ENCODE measurements around the gene DAZL.
"Not testable (repeated sequence)": the region's sequence is repeated elsewhere in the genome, so short reads cannot be mapped to it uniquely, and the experiment has no call there.

Gene DAZL, protein sequence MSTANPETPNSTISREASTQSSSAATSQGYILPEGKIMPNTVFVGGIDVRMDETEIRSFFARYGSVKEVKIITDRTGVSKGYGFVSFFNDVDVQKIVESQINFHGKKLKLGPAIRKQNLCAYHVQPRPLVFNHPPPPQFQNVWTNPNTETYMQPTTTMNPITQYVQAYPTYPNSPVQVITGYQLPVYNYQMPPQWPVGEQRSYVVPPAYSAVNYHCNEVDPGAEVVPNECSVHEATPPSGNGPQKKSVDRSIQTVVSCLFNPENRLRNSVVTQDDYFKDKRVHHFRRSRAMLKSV

DNA sequence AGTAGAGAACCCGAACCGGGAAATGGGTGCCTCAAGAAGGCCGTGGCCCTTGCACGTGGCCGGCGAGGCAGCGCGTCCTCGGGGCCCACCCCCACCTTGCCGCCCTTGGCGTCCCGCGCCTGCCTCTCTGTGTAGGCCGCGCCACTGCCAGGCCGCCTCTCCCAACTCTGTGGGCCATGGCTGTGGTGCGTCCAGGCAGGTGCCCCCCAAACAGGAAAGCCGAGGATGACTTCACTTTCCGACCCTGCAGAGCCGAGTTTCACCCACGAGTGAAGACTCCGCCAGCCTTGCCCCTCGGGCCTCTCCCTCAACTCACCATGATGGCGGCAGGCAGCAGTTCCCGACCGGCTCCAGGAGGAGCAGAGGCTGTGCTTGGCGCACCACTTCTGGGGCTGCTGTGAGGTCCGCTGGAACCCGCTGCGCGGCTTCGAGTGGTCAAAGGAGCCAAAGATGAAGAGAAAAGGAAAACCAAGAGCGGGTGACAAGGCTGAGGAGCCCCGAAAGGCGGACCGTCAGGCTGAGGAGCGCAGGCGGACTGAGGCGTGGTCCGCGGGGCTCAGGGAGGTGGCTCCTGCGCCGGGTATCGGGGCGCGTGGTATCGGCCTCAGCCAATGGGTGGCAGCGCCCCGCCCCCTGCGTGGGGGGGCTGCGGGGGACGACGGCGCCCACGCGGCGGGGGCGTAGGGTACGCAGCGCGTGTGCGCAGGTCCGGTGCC, at the start of gene DAZL:
Gene DAZL (minus strand): TSS at position 537 of the 716 bp plus-strand sequence. CDS start 218 bp downstream, at position 319.
- no peak for DNase-seq (ENCODE audit: low spot score)

DNA sequence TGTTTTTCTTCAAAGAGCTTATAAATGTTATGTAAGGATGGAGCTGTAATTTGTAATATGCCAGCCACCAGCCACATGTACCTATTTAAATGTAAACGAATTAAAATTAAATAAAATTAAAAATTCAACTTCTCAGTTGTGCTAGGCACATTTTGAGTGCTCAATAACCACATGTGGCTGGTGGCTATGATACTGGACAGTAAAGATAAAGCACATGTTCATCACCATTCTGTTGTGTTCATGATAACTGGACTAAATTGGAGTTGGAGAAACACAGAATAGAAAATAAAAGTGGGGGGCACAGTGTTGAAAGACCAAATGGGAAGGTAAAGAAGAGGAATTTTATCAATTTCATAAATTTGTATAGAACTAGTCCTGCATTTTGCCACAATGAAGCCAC, 49.8 kb upstream of the DAZL start:
- DNase-seq (ENCODE audit: low spot score), result no peak

DNA sequence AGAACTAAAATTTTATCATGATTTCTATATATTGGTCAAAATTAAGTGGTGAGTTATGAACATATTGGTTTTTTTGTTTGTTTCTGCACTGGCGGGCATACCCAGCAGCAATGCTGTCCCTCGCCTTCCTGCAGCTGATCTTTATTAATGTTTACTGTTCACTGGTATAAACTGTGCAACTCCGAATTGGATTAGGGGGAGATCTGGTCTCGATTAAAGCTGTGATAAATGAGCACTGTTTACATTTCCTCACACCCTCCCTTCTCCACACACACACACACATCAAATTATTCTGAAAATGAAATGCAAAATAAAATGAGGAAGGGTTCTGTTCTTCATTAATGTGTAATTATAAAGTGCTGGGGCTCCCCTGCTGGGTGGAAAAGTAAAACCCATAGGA, 48.5 kb upstream of the DAZL start:
- no peak for DNase-seq (ENCODE audit: low spot score)

DNA sequence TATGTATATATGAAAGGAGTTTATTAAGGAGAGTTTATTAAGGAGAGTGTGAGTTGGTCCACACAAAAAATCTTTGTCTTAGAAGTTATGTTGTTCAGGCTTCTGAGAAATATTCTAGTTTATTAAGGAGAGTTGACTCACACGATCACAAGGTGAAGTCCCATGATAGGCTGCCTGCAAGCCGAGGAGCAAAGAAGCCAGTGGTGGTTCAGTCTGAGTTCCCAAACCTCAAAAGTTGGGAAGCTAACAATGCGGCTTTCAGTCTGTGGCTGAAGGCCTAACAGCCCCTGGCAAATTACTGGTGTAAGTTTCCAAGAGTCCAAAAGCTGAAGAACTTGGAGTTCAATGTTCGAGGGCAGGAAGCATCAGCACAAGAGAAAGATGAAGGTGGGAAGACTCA, 42.4 kb upstream of the DAZL start:
- no peak for DNase-seq (ENCODE audit: low spot score)

DNA sequence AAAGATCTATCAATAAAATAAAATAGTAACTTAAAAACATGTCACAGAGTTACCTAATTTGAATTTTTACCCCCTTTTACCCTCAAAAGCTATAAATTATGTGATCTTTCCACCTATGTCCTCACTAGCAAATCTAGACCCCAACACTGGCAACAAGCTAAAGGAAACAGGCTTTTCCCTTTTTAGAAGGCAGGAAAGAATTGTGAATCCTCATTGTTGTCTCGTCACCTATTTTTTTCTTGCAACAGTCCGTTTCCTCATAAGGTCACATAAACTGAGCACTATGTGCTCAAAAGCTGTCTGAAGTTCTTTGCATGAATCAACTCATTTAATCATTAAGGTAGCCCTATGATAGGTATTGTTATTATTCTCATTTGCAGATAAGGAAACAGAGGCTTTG, 34.6 kb upstream of the DAZL start:
- no peak for DNase-seq (ENCODE audit: low spot score)

DNA sequence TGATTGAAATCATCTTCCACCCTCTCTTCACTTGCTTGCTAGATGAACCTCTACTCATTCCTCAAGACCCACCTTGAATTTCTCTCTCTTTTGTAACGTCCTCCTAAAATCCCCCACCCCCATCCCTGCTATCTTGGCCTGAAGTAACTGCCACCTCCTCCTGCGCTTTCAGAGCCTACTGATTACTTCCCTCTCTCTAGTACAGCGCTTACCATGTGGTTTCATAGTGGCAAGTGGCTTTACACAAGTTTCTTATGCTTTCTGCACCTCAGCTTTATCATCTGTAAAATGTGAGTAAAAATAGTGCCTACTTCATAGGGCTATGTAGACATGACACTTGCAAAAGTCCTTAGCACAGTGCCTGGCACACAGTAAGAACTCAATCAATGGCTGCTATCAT, 28.7 kb upstream of the DAZL start:
- no peak for DNase-seq (ENCODE audit: low spot score)

DNA sequence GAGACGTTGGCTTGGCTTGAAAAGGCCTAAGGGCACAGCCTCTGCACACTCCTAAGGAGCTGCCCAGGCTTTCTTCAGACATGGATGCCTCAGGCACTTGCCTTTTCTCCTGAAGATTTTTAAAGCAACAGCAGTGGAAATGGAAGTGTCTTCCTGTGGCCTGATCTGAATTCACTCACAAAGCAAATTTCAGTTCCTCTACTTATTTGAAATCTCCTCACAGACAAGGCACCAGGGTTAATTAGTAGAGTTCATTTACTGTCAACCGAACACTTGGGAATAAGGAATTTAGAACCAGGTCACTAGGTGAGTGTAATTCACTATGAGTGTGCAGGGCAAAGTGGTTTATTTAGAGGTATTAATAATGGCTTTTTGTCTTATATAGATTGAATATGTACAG, 27.2 kb upstream of the DAZL start:
- DNase-seq (ENCODE audit: low spot score), result no peak

DNA sequence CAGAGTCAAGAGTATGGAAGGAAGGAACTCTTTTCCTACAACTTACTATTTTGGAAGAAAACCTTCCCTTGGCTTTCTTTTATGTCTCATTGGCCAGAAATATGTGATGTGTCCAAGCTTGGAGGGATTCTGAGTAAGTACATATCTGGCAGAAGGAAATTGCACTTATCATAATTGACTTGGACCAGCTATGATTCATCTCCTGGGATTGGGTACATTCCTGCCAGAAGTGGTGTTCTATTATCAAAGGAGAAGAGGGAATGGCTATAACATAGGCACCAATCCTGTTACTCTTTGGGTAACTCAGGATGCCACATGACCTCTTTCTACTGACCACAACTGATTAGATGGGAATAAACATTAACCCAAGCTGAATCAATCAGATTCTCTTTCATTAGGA, 13.5 kb upstream of the DAZL start:
- DNase-seq (ENCODE audit: low spot score), result no peak

DNA sequence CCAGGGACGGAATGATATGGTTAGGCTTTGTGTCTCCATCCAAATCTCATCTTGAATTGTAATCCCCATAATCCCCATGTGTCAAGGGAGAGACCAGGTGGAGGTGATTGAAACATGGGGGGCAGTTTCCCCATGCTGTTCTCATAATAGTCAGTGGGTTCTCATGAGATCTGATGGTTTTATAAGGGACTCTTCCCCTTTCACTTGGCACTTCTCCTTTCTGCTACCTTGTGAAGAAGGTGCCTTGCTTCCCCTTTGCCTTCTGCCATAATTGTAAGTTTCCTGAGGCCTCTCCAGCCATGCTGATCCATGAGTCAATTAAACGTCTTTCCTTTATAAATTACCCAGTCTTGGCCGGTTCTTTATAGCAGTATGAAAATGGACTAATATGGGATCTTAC, 11.9 kb upstream of the DAZL start:
- DNase-seq (ENCODE audit: low spot score), result not testable (repeated sequence)

DNA sequence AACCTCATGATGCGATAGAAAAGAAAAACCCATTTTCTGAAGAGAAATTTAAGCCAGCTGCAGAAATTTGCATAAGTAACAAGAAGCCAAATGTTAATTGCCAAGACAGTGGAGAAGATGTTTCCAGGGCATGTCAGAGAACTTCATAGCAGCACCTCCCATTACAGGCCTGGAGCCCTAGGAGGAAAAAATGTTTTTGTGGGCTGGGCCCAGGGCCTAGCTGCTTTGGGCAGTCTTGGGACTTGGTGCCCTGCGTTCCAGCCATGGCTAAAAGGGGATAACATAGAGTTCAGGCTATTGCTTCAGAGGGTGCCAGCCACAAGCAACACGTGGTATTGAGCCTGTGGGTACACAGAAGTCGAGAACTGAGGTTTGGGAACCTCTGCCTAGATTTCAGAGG, 10.9 kb upstream of the DAZL start:
- DNase-seq (ENCODE audit: low spot score), result no peak

DNA sequence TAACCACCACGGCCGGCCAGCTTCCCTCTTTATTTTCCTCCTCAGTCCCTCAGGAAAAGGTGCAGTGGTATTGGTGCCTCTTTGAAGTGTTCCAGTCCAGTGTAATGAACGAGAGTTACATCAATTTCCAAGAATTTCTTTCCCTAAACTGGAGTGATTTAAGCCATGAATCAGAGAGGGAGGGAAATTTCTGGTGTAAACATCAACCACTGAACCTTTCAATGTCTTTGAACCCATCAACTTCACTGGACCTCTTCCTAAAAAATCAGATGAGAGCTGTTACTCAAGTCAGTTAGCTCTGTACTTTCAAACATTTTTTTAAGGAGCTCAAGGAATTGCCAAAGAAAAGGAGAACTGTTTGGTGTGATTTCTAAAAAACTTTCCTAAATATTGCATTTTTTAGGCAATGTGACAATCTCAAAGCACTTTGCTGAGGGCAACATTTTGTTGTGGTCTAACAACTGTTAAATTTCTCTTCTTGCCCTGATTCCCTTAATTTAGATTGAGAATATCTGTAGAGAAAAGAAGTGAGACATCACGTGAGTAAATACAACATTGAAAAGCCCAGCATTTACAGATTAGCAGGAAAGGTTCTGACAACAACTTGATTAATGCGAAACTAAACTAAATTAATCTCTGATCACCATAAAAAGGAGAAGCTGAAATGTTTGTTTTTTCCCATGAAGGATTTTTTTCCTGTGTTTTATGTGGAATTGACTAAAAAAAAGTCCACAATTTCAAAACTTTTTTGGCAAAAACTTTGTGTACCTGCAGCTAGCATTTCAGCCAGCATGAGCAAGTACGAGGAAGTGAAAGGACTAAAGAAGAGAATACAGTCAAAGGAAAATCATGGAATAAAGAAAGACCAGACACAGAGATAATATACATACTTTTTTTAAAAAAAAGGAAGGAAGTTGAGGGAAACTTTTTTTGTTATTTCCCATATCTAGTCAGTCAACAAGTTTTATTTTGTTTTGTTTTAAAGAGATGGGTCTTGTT, 9.1 kb upstream of the DAZL start:
- DNase-seq (ENCODE audit: low spot score), result no peak

DNA sequence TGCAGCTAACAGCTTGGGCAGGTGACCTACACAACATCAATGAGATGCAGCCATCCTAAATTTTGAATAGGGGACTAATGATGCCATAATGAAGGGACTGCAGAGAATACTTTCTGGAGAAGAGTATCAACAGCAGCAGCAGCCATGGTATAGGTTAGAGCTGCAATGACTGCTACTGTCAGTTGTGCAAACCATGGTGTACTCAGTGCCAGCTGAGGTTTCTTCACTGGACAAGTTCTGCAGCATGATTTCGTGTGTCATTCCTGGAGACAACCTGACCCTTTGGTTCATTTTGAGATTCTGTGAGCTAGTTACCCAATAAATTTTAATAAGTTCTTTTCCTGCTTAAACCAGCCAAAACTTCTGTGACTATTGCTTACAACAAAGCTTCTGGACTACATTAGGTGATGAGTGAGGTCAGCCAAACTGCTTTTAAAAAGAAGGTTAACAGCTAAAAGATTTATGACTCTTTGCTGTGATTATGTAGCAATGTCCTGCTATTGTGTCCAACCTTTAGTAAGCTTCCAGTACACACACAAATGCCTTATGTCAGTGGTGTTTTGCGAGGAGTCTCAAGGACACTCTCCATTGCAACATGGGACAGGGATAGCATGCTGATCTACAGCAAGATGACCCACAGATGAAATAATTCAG, 4.8 kb upstream of the DAZL start:
- DNase-seq (ENCODE audit: low spot score), result no peak

DNA sequence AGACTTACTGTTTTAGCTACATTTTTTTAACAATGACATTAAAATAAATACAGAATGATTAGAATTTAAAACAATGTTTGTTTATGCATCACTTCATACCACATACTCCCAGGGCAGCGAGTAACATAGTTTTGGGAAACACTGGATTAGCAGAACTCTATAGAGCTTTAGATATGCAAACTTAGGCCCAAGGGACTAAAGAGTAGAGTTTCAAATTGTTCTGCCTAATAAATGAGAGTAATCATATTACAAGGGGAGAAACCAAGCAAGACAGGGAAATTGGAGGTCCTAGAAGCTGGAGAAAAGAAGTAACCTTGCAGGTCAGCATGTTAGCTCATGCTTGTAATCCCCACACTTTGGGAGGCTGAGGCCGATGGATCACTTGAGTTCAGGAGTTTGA, 3.6 kb upstream of the DAZL start:
- no peak for DNase-seq (ENCODE audit: low spot score)

DNA sequence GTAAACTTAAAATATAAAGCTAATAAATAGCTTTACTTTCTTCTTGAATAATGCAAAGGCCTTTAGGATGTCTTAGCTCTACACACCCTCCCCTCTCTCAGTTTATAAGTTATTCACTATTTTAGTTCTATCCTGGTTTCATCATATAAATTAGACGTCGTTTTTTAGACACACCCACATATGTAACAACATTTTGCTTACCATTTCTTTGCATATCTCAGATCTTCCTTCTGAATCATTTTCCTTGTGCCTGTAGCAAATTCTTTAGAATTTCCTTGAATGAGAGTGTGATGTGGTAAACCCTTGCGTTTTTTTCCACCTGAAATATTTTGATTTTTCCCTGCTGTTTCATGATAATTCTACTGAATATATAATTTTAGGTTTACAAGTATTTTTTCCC, 2.5 kb upstream of the DAZL start:
- no peak for DNase-seq (ENCODE audit: low spot score)

DNA sequence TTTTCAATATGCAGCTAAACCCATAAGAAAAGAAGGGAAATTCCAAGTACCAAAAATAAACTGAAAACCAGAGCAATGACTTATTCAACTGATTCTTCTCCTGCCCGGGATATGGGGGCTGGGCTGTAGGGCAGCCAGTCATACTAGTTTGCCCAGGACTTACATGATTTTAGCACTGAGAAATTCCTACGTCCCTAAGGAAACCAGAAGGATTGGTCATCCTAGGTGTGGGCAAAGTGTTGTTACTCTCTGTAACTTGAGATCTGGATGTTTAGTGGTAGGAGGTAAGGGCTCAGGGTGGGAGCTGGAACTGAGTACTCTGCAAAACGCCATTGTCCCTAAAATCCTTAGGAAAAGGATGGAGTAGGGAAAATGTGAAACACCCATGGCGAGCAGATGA, 1.2 kb upstream of the DAZL start:
- no peak for DNase-seq (ENCODE audit: low spot score)

DNA sequence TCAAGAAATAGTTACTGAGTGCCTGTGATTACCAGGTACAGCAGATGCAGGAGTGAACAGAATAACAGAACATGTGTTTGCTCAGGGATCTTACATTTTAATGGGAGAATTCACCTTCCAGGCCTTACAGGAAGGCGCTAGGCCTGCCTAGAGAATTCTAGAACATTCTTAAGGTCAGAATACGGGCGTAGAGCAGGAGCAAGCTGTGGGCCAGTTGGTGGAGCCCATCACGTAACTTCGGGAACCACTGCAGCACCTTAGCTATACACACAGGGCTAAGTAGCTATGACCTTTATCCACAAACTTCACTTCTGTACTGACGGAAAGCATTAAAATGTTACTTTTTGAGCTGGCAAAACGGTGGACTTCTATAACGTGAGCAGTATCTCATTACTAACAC, 743 bp upstream of the DAZL start:
- no peak for DNase-seq (ENCODE audit: low spot score)

DNA sequence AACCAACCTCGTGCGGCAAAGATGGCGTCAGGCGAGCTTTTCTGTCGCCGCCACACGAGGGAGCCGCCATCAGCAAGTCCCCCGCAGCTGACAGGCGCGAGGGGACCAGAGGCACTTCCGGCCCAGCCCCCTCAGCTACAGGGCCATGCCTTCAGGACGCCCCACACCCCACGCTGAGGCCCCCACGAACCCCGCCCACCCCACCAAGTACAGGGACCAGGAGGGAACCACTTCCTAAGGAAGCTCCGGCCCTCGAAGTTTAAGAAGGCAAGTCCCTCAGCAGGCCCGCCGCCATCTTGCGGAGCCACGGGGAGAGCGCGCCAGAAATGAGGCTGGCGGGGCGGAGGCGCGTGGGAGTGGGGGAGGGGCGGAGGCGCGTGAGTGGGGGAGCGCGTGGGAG, 790 bp downstream of the DAZL start:
- DNase-seq (ENCODE audit: low spot score), result no peak

DNA sequence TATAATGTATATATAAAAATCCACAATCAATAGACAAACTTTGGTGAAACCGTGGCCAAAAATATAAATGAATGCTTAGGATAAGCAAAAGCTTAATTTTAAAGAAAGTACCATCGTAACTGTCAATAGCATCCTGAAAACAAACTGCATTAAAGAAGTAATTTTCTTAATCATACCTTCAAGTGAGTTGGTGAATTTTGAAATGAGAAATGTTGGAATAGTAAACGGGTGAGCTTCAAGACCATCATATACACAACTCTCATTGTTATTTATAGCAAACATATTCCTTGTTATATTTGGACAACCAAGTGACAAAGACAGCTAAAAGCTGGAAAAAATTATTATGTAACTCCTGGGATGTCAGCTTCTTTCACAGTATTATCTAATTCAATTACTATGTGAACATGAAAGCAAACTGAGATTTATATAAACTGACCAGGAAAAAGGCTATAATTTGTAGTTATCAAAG, 3.7 kb downstream of the DAZL start:
- no peak for DNase-seq (ENCODE audit: low spot score)

DNA sequence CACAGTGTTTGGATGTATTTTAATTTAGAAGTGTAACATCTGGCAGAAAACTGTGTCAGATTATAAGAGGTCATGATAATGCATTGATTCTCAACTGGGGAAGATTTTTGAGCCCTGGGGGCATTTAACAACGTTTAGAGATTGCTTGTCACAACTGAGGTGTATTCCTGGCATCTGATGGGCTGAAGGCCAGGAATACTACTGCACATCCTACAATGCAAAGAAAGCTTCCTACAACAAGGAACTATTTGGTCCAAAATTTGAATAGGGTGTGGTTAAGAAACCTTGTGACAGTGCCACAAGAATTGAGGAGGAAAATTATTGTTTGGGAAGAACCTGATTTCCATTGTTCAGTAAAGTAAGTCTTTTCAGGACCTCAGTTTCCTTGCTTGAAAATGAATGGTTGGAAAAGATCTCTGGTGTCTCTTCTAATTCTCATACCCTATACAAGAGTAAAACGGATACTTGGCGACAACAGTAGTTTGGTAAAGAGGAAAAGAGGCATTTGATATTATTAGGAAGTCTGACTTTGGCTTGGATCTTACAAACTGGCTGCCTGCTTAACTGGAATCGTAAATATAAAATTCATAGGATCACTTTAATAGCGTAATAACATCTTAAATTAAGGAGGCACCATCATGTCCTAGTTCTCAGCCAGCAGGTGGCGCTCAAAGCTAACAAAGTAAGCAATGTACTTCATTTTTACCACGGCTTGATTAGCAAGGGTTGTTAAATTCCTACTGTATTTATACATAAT, 4.3 kb downstream of the DAZL start:
- DNase-seq (ENCODE audit: low spot score), result peak; percentile 78

DNA sequence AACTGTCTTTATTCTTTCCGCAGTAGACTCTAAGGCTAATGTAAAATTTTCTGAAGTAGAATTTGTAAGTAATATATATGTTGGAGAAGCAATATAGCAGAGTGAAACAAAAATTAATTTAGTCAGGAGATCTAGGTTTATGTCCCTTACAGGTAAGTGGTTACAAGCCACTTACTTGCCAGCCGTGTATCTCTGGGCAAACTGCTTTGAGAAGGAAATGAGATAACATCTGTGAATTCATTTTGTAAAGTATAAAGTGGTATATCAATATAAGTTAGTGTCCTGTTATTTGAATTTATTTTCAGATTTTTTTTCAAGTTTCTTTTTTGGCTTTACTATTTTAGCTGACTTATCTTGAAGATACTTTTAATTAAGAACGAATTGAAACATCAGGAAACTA, 5.5 kb downstream of the DAZL start:
- no peak for DNase-seq (ENCODE audit: low spot score)

DNA sequence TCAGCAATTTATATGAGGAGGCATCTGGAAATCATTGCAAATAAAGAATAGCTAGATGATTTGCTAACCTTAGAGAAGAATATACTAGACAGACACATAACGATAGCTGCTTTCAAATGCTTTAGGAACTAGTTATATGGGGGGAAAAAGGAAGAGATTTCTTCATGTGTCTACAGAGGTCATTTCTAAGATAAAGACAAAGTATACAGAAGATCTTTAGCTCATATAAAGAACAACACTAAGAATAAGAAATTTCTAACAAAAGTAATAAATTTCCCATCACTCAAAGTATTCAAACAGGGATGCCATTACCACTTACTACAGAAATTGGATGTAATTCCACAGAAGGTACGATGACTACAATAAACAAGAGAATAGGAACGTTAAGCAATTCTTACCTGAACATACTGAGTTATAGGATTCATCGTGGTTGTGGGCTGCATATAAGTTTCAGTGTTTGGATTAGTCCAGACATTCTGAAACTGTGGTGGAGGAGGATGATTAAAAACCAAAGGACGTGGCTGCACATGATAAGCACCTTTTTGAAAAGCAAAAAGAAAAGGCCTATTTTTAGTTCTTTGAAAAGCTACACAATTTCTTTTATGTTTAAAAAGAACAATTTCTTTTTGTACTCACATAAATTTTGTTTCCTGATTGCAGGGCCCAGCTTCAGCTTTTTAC, 8.7 kb downstream of the DAZL start:
- DNase-seq (ENCODE audit: low spot score), result no peak
